GM12873 (cell line): ENCODE data around the gene NDUFV3.

Source experiments
- CTCF ChIP-seq: IDR thresholded peaks from 2 replicates; pipeline ENCODE4 v1.5.1; 2012; ENCODE audit warnings: low read depth, mild to moderate bottlenecking, moderate library complexity, low read length, control low read depth; ENCODE audit not compliant: insufficient read depth; ENCODE audit errors: missing control alignments

Gene NDUFV3

DNA sequence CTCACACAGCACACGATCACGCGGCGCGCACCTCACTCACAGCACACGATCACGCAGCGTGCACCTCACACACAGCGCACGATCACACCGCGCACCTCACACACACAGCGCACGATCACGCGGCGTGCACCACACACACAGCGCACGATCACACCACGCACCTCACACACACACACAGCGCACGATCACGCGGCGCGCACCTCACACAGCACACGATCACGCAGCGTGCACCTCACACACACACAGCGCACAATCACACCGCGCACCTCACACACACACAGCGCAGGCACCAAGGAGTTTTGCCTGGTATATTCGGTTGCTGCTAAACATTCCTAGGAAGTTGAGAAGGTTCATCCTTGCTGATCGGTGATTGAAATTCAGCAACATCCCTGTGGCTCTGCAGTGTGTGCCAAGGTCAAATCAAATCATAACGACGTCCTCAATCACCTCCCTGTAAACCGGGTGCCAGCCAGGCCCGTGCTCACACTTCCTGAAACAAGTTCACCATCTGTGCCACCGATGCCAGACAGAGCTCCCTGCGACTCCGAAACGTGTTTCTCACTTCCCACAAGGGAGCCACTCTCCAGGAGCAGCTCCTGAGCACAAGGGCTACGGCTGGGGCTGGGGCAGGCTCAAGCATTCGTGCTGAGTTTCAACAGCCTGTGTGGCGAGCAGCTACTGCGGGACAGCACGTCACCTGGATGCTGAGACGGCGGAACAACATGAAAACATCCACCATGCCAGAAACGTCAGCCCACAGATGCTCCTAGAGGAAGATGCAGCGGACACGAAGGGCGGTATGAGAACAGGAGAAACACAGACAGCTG lies 44.0 kb upstream of the NDUFV3 start:
- TF ChIP-seq CTCF = no peak

DNA sequence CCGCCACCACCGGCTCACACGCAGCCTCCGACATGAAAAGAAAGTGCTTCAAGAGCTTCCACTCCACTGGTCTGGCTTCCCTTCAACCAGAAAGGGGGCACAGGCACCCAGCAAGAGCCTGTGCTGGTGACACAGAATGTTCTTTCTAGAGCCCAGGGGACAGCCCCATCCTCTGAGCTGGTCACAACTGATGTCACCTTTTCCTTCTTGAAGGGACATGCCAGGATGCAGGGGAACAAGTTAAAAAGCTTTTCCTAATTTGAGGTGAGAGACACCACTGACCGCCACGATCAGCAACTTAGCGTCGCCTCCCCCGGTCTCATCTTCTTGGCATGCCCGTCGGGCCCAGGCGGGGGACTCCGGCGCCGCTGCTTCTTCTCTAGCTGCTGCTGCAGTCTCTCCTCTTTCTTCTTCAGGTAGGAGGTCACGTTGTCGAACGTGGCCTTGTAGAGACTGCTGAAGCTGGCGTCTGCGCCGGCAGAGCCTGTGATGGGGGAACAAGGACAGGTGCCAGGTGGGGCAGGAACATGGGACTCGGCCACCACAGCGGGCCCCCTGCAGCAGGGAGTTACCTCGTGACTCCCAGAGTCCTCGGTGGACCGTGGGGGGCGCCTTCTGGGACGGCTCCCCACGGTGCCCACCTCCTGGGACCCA lies 43.2 kb upstream of the NDUFV3 start:
- no peak for TF ChIP-seq CTCF

DNA sequence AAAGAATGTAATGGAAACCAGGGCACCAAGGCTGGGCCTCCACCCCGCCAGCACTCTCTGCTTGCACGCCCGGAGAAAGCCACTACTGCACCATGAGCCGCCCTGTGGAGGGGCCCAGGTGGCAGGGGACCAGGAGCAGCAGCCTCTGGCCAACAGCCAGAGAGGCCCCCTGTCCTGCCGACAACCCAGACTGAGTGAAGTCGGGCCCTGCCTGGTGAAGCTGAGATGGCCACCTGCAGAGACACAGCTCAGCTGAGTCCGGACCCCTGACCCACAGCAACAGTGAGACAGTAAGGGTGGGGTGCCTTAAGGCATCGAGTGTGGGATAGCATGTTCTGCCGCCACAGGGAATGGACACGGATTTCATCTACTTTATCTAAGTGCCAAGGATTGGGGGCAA lies 42.6 kb upstream of the NDUFV3 start:
- no peak for TF ChIP-seq CTCF

DNA sequence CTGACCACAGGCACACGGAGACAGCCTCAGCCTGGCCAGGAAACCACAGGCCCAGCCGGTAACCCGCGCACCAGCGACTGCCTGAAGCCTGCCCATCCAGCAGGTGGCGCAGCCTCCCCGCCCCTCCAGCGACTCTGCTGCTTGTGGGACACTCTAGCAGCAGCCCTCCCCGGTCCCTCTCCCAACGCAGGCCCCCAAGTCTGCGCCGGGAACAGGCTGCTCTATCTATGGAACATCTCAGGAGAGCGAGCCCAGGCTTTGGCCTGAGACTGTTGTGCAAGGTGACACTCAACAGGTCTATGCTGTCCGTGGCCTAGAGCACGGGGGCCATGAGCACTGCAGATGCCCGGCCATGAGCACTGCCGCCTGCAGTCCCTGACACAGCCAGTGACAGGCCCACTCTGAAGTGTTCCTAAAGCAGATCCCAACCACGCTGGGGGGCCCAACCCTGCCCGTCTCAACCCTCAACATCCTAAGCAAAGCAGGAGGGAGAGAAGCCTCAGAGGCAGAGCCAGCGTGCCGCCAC lies 42.2 kb upstream of the NDUFV3 start:
- TF ChIP-seq CTCF = peak; percentile 69

GRCh38 chr21:42851812-42852665 lies 41.1 kb upstream of the NDUFV3 start:
- no peak for TF ChIP-seq CTCF

- no peak for TF ChIP-seq CTCF
Measured at GRCh38 chr21:42852925-42853570, 40.1 kb upstream of the NDUFV3 start.
